ENCODE measurements around the gene CYS1. TPM values are rescaled to one million over a fixed set of nuclear protein-coding genes. Genes with fewer than 3 reads are reported as not detected.

The CYS1 gene
- total RNA-seq, 1 donor from 2014 or later: 5.4 TPM

GRCh38 chr2:10079266-10079869 lies 843 bp downstream of the CYS1 start:
- DNase-seq (ENCODE audit: low spot score): no peak

GRCh38 chr2:10078704-10079265 lies 1.4 kb downstream of the CYS1 start:
- DNase-seq (ENCODE audit: low spot score): no peak
- H3K27me3 Mint-ChIP-seq (ENCODE audit: low read depth): peaks cover 16% of the 10 kb centered on the region
- H3K9me3 Mint-ChIP-seq (ENCODE audit: low read depth): no peaks in the 10 kb centered on the region
- H3K4me1 Mint-ChIP-seq (ENCODE audit: low read depth): peaks cover 32% of the 10 kb centered on the region
- H3K4me3 Mint-ChIP-seq (ENCODE audit: unreplicated experiment): peak overlapping the region; percentile 75
- TF ChIP-seq, protein P1, sequence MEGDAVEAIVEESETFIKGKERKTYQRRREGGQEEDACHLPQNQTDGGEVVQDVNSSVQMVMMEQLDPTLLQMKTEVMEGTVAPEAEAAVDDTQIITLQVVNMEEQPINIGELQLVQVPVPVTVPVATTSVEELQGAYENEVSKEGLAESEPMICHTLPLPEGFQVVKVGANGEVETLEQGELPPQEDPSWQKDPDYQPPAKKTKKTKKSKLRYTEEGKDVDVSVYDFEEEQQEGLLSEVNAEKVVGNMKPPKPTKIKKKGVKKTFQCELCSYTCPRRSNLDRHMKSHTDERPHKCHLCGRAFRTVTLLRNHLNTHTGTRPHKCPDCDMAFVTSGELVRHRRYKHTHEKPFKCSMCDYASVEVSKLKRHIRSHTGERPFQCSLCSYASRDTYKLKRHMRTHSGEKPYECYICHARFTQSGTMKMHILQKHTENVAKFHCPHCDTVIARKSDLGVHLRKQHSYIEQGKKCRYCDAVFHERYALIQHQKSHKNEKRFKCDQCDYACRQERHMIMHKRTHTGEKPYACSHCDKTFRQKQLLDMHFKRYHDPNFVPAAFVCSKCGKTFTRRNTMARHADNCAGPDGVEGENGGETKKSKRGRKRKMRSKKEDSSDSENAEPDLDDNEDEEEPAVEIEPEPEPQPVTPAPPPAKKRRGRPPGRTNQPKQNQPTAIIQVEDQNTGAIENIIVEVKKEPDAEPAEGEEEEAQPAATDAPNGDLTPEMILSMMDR (IDR thresholded peaks at IDR 0.05): no peak
- peaks cover 10% of the 10 kb centered on the region for H3K36me3 Mint-ChIP-seq (ENCODE audit: low read depth)
- peak overlapping the region; percentile 72 for H3K27ac Mint-ChIP-seq (ENCODE audit: unreplicated experiment)

More at GRCh38 chr2:10079266-10079869, 843 bp downstream of the CYS1 start:
- Mint-ChIP-seq H3K4me1 (ENCODE audit: low read depth) (peaks cover 29% of the 10 kb centered on the region), H3K36me3 (ENCODE audit: low read depth) (peaks cover 10% of the 10 kb centered on the region), H3K27ac (ENCODE audit: unreplicated experiment) (peak overlapping the region; percentile 72), H3K27me3 (ENCODE audit: low read depth) (peaks cover 18% of the 10 kb centered on the region), H3K4me3 (ENCODE audit: unreplicated experiment) (peak overlapping the region; percentile 75), H3K9me3 (ENCODE audit: low read depth) (no peaks in the 10 kb centered on the region)
- TF ChIP-seq, protein P1 (IDR thresholded peaks at IDR 0.05): peak; percentile 47

- peaks cover 10% of the 10 kb centered on the region for H3K36me3 Mint-ChIP-seq (ENCODE audit: low read depth)
Observed at GRCh38 chr2:10078001-10078400, 2.2 kb downstream of the CYS1 start.

GRCh38 chr2:10076988-10077527 lies 3.2 kb downstream of the CYS1 start:
- TF ChIP-seq, protein P1 (IDR thresholded peaks at IDR 0.05): no peak
- peaks cover 10% of the 10 kb centered on the region for H3K36me3 Mint-ChIP-seq (ENCODE audit: low read depth)
- peaks cover 12% of the 10 kb centered on the region for H3K27me3 Mint-ChIP-seq (ENCODE audit: low read depth)
- no peaks in the 10 kb centered on the region for H3K9me3 Mint-ChIP-seq (ENCODE audit: low read depth)
- H3K4me3 Mint-ChIP-seq (ENCODE audit: unreplicated experiment): no peak overlapping the region
- H3K27ac Mint-ChIP-seq (ENCODE audit: unreplicated experiment): no peak overlapping the region
- DNase-seq (ENCODE audit: low spot score): no peak
- peaks cover 29% of the 10 kb centered on the region for H3K4me1 Mint-ChIP-seq (ENCODE audit: low read depth)

More at GRCh38 chr2:10078001-10078400, 2.2 kb downstream of the CYS1 start:
- no peak overlapping the region for H3K27ac Mint-ChIP-seq (ENCODE audit: unreplicated experiment)
- no peaks in the 10 kb centered on the region for H3K9me3 Mint-ChIP-seq (ENCODE audit: low read depth)
- DNase-seq (ENCODE audit: low spot score): no peak
- peaks cover 28% of the 10 kb centered on the region for H3K4me1 Mint-ChIP-seq (ENCODE audit: low read depth)
- H3K4me3 Mint-ChIP-seq (ENCODE audit: unreplicated experiment): no peak overlapping the region
- TF ChIP-seq, protein P1 (IDR thresholded peaks at IDR 0.05): no peak
- peaks cover 12% of the 10 kb centered on the region for H3K27me3 Mint-ChIP-seq (ENCODE audit: low read depth)

GRCh38 chr2:10076511-10076910 lies 3.7 kb downstream of the CYS1 start:
- peaks cover 29% of the 10 kb centered on the region for H3K4me1 Mint-ChIP-seq (ENCODE audit: low read depth)
- no peak for DNase-seq (ENCODE audit: low spot score)
- TF ChIP-seq, protein P1 (IDR thresholded peaks at IDR 0.05): no peak
- no peak overlapping the region for H3K4me3 Mint-ChIP-seq (ENCODE audit: unreplicated experiment)
- H3K27me3 Mint-ChIP-seq (ENCODE audit: low read depth): peaks cover 12% of the 10 kb centered on the region
- H3K9me3 Mint-ChIP-seq (ENCODE audit: low read depth): no peaks in the 10 kb centered on the region
- no peak overlapping the region for H3K27ac Mint-ChIP-seq (ENCODE audit: unreplicated experiment)
- H3K36me3 Mint-ChIP-seq (ENCODE audit: low read depth): peaks cover 10% of the 10 kb centered on the region

Measured in chondrocyte (in vitro differentiated cells).